SIG-M5 treated with dmso at 0.1 percent for 504 hours (cell line): Measurements from ENCODE around the gene POLR1A.

Experiments
- DNase-seq: peaks from one replicate; lab custom pipeline; 2025; ENCODE audit not compliant: unreplicated experiment; lab: John Stamatoyannopoulos, UW

POLR1A gene

DNA sequence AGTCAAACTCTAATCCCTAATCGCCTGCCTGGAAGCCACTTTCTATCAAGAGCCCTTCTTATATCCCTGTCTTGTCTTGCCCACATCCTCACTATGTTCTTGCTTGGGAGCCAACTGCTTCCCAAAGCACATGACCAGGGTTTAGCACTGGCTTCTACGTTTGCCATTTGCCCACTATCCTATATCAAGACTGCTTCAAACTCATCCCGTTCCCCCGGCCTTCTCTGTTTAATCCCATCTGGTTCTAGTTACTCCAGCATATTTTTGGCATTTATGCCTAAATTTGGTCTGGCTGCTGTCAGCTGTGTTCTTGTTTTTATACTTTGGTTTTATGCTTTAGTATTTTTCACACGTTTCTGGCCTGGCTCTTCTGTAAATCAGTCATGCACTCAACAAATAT, 40.2 kb downstream of the POLR1A start:
- DNase-seq, result no peak

DNA sequence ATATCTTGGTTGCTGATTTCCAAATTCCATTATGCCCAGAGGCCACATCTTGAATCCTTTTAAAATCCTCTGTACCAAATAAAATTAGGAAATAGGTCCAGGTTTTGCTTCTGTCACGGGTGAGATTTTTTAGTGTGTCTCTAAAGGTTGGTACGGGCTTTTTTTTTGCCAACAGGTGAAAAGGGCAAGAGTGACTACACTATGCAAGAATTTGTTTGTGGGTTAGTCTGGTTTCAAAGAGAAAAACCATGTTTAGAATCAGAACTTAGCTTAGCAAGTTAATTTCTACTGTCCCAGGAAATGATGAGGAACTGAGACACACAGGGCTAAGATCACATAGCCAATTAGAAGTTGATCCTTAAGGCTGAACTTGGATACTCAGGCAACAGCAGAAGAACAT, 41.7 kb downstream of the POLR1A start:
- no peak for DNase-seq

DNA sequence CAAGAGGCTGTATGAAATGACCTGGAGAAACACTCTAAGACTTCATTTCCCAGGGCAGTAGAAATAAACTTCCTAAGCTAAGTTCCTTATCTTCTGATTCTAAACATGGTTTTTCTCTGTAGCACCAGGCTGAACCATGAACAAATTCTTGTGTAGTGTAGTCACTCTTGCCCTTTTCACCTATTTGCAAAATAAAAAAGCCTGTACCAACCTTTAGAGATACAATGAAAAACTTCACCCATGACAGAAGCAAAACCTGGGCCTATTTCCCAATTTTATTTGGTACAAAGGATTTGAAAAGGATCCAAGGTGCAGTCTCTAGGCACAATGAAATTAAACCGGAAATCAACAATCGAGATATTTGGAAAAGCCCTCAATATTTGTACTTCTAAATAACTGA, 43.6 kb downstream of the POLR1A start:
- DNase-seq, result no peak

DNA sequence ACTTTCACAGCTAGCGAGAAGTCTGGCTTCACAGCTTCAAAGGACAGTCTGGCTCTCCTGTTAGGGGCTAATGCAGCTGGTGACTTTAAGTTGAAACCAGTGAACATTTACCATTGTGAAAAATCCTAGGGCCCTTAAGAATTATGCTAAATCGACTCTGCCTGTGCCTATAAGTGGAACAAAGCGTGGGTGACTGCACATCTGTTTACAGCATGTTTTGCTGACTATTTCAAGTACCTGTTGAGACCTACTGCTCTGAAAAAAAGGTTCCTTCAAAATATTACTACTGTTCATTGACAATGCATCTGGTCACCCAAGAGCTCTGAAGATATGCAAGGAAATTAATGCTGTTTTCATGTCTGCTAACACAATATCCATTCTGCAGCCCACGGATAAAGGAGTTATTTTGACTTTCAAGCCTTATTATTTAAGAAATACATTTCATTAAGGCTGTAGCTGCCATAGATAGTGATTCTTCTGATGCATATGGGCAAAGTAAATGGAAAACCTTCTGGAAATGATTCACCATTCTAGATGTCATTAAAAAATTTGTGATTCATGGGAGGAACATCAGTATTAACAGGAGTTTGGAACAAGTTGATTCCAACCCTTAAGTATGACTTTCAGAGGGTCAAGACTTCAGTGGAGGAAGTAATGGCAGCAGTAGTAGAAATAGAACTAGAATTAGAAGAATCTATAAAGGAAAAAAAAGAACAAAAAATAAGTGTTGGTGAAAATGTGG, 48.9 kb downstream of the POLR1A start:
- no peak for DNase-seq

DNA sequence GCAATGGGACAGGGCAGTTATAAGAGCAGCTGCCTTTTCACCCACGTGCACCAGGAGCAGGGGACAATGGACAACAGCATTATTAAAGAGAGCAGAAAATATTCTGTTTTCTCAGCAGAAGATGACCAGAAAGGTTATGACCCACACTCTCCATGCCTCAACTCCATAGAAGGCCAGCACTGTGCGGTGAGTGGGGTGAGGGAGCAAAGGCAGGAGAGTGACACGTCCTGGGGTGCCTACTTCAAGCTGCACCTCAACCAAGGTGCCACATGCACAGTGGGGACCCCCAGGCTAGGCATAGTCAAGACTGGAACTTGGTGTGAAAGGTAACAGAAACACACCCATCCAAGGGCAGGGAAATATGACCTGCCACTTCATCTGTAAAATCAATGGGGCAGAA, 50.4 kb downstream of the POLR1A start:
- no peak for DNase-seq

DNA sequence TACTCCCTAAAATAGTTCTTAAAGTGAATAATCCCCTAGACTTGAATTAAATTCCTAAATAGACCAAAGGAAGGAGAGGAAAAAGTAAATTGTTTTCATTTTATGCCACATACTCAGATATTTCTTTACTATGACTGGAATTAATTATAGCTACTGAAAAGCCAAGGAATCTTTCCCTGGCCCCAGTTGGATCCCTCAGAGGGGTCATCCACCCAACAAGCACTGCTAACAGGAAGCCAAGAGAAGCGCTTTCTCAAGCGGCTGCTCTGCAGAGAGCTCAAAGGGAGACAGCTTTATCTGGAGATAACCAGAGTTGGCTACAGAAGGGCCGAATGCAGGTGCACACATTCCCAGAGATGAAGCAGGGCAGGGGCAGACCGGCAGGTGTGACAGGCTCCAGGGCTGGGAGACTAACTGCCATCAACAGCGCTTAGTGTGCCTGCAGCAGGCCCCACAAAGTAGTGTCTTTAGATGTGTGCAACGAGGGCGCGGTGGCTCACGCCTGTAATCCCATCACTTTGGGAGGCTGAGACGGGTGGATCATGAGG, 51.1 kb downstream of the POLR1A start:
- no peak for DNase-seq

DNA sequence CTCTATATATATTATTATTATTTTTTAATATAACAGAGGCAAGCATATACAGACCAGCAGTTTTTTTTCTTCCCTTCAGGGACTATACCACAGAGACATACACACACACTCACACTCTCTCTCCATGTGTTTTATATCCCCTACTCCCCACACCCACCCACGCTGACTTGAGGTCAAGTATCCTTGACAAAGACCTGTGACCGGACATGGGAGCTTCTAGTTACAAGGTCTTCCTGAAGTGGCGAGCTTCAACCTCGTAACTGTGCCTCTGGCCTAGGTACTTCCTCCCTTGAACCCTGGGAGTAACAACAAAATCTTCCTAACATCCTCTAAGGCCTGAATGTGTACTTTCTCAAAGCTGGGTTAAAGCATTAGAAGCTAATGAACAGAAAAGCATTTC, 52.5 kb downstream of the POLR1A start:
- no peak for DNase-seq

DNA sequence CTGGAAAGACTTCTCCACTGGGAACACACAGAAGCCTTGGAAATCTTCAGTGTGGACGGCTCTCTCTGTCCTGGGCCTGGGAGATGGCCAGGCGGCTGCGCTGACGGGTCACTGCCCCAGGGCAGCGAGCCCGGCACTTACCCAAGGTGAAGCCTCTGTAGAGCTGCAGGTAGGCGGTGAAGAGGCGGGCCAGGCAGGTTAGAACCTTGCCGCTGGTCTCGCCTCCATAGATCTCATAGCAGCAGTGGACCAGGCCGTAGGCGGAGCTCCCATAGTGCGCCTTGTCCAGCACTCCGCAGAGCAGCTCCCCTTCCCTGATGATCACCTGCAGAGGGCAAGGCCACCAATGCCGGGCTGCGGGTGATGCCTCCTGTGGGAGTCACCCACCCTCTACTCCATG, 53.0 kb downstream of the POLR1A start:
- DNase-seq, result no peak

DNA sequence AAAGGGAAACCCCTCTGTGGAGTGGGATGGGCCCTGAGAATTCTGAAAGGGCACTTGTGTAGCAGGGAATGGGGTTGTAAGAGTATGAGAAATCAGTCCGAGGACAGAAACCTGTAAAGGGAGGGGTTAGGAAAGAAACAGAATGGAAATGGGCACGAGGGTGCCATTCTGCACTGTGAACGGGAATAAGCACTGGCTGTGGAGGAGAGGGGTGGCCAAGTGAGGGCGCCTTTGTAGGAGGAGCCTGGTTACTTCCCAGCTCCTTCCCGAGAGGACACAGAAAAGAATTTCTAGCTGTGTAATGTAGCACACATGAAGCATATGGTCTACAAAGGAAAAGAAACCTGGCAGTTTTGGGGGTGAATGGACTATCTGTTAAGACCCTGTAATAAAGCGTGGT, 53.4 kb downstream of the POLR1A start:
- no peak for DNase-seq

DNA sequence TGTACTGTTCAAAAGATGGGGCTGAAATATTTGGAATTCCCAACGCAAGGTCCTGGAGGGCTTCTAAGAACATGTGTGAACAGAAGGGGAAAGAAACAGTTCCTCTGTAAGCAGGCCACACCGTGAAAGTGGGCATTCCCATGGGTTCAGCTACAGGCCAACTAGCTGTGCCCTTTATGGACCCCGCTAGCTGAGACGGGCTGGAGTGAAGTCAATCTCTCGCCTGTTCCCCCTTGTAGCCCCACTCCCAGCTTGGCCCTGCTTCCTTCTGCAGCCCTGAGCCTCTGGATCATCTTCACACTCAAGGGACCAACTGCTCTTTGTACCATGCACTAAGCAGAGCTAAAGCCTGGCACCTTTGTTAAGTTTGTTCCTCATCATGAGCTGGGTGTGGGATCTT, 55.4 kb downstream of the POLR1A start:
- no peak for DNase-seq

DNA sequence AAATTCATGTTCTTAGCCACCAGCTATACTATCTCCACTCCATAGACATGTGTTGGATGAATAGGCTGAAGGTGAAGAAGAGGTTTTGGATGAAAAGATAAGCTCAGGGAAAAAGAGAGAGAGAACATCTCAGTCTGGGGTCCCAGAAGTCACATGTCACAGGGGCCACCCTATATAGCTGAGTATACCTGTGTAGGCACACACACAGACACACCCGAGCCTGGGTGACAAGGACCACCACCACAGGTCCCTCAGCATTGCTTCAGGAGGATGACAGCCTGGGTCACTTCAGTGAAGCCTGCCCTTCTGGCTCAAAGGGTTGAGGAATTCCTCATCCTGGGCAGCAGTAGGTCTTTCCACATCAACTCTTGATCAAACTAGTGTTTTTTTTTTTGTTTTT, 56.2 kb downstream of the POLR1A start:
- DNase-seq, result no peak

DNA sequence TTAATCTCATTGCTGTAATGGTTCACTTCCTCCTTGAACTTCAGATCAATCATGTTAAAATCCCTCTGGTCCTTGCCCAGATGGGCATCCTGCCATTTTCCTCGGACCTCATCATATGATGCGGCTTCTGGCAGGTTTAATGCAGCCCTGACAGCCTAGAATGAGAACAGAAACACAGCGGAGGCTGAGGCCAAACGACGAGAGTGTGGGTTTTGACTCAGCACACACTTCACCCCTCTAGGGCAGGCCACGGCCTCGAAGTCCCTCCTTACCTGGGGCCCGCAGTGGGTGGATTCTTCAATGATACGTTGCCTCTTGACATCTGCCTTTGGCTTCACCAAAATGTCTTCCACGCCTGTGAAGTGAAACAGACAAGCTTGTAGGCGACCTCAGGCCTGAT, 56.8 kb downstream of the POLR1A start:
- no peak for DNase-seq

DNA sequence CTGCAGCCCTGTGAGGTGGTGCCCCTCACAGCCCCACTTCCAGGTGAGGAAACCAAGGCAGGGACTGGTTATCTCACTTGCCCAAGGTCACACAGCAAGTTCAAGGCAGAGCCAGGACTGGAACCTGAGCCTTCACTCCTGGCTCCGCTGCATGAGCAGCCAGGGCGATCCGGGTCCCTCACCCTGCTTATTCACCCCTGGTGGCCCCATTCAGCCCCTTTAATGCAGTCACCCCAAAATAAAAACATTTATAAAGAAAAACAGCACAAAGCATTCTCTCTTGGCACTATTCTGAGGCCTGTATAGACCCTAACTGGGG, 57.3 kb downstream of the POLR1A start:
- DNase-seq, result no peak

DNA sequence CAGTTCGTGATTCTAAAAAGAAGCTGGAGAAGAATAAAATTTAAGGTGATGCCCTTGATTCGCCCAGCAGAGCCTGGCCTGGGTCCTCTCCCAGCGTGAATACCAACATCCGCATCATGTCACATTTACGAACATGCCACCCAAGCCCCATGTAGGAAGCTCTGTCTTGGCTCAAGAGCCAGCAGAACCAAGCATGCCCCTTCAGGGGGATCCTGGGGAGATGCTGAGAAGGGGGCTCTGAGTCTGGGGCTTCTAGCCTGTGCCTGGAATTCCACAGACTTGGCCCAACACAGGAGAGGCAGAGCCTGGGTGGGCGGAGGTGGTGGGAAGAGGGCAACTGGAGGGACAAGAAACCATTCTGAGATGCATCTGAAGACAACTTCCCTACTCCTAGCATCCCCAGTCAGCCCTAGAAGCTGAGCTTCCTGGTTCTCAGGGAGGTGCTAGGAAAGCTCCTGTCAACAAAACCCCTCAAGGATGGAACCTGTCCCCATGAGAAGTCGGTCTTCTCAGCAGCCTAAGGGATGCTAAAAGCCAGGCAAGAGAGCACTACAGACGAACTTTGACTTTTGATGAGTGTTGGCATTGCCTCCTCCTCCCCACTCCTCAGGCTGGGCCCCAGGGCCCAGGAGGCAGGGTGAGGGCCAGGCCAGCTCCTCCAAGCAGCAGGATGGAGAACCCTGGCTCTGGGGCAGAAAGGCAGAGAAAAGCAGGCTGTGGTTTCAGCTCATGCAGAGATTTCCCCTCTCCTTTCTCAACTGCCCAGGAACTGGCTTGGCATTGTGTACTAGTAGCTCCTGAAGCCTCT, 57.9 kb downstream of the POLR1A start:
- no peak for DNase-seq

DNA sequence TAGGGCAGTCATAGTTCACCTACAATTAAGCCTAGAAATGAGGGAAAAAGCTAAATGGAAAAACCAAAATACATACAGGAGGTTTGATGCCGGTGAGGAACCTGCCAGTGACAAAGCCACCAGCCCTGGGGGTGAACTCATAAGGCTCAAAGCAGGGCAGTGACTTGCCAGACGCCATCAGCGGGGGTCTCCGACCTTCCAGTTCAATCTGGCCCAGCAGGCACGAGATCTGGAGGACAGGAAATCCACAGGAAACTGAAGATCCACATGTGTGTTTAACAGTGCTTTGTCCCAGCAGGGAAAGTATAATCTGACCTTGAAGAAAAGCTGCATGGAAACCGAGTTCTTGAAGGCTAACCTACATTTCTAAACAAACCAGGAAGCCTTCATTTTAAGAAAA, 60.1 kb downstream of the POLR1A start:
- no peak for DNase-seq

DNA sequence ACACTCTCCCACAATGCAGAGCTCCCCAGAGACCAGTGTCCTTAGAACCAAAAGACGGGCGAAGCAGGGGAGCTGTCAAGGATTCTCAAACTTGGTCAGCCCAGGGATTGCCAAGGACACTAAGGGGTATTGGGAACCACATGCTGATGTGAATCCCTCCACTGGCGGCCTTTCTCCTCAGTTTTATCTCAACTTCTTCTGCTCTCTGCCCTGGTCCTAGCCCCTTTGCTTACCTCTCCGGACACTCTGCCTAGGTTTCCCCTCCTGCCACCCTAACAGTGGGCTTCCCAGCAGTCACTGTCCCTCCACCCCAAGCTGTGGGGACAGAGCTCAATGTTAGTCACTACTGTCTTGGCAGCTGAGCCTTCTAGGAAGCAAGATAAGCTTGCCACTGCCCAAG, 61.1 kb downstream of the POLR1A start:
- no peak for DNase-seq

DNA sequence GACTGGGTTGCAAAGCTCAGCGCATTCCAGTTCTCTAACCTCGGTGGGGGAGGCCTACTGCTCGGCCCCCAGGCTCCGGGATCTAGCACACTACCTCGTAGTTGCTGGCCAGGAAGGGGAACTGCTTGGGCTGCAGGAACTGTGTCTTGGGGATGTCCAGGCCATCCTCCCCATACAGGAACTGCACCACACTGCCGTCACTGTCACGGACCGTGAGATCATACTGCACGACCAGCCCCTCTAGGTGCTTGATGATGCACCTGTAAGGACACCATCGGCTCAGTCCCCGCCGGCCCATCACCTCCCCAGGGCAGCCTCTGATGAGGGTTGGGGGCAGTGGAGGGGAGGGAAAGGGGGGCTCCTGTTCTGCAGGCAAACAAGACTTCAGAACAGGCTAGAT, 61.6 kb downstream of the POLR1A start:
- DNase-seq, result no peak

DNA sequence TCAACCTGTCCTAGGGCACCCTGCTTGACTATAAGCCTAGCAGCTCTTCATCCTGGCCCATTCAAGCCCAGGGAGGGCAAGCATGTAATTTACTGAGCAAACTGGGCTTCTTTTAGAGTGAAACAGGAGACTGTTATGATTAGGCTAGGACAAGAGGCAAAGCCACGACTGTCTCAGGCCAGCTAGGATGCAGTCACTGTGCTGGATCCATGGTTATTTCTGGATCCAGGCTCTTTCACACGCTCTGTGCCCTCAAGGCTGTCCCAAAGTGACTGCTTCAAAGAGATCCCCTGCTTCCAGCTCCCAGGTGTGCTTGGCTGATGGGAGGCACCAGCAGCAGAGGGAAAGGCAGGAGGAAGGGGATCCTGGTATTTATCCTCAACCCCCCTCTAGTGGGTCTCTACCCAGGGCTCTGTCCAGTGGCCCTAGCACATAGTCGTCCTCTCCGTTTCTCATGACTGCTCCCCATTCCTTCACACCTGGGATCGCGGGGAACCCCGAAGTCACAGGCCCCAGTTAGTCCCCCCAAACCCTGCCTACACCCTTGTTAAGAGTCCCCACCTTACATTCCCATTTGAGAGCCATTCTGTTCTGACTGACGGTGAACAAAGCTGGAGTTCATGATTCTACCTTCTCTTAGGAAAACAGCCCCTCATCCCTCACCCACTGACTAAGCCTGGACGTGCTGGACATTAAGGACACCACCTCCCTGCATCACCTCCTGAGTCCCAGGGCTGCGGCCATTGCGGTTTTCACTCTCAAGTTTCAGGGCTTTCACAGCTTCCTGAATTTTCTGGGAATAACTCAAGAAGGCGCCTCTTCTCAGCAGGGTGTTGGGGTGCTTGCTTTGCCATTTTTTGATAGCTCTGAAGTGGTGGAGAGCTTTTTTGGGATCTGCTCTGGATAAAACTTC, 63.2 kb downstream of the POLR1A start:
- DNase-seq, result no peak

DNA sequence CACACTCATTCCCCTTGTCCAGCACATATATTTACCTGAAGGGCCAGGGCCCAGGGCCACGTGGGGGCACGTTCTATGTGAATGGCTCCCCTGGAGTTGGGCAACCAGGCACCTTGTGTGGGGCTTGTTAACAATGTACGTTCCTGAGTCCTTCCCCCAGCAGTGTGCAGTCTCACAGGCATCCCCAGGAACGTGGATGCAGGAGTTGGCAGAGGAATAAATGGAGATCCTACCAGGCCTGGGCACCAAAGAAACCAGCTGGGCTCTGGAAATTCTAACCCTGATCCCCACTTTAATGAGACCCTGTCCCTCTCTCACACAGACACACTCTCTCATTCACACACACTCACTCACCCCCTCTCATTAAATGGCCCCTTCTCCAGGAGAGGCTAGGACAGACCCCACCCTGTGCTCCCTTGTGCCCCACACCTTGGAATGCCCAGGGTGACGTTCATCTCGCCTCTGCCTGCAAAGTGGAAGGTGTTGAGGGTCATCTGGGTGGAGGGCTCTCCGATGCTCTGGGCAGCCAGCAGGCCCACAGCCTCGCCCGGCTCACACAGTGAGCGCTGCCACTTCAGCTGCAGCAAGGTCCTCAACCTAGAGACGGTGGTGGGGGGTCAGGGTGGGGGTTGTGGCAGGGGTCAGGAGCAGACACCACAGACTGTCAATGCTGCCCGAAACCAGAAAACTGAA, 65.6 kb downstream of the POLR1A start:
- no peak for DNase-seq

DNA sequence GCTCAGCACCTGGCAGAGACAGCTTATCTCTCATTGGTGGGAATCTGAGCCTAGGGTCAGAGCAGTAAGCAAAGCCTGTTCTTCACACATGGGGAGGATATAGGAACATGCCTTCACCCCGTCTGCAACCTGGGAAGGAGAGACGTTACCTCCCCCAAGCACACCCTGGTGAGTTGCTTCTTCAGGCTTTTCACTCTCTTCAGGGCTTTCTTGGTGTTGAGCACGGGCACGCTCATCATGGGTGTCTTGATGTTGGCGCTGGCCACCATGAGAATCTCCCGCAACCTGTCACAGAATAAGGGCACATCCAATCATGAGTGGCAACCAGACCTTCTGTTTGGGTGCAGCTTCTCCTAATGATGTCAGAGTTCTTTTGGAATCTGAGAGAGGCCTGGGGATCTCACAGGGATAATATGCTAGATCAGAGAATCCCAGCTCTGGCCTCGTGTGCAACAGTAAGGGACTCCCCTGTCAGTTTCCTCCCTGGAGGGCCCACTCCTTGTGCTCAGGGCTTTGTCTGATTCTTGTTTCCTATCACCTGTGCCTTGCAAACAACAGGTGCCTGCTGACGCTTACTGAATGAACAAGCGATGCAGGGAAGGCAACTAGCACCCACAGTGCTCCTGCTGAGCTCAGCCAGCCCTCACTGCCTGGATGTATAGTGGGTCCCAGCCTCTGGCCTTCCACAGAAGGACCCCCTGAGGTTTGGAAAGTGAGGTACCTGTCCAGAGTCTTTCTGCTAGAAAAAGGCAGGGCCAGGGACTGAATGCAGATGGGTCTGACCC, 66.3 kb downstream of the POLR1A start:
- no peak for DNase-seq
